HG03565 (cell line): ENCODE results near the gene PKP4.

Experiments
- ATAC-seq: cut with Tn5 transposase; IDR thresholded peaks from one replicate; pipeline ENCODE4 v1.9.1; 2021; ENCODE audit warnings: mild to moderate bottlenecking, moderate library complexity; ENCODE audit not compliant: unreplicated experiment

PKP4 gene

DNA sequence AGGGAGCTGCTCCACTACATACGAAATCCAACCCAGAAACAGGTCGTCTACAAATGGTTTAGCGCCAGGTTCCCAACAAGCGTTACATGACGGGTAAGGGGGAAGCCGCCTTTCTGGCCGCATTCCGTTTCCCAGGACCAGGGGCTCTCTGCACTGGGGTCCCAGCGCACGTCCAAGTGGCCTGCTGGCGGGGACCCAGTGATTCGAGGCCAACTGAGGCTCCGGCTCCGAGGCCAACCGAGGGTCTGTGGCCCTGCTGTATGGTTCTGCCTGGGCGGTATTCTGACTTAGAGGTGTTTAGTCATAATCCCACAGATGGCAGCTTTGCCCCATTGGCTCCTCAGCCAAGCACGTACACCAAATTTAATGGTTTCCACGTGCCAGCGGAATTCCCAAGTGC, 127.2 kb downstream of the PKP4 start:
- no peak for ATAC-seq

- no peak for ATAC-seq
Observed at GRCh38 chr2:158586491-158586890, 129.7 kb downstream of the PKP4 start.

DNA sequence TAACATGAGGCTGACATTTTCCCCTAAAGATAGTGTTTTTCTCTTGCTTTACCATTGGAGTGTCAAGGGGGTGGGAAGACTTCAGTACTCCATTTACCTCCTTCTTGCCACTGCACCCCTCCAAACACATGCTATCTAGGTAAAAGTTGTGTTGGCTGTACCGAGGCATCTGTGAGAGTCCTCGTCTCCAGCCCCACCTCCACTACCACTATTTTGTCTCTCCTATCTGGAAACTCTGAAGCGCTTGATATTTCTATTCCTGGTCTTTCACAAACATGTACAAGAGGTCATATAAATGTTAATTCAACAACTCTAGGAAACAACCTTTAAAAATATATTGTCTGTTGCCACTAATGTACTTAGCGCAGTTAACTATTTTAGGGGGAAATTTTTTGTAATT, 132.6 kb downstream of the PKP4 start:
- no peak for ATAC-seq

- no peak for ATAC-seq
Observed at GRCh38 chr2:158598862-158599517, 142.2 kb downstream of the PKP4 start.

GRCh38 chr2:158599609-158600008, 142.9 kb downstream of the PKP4 start:
- ATAC-seq = no peak

DNA sequence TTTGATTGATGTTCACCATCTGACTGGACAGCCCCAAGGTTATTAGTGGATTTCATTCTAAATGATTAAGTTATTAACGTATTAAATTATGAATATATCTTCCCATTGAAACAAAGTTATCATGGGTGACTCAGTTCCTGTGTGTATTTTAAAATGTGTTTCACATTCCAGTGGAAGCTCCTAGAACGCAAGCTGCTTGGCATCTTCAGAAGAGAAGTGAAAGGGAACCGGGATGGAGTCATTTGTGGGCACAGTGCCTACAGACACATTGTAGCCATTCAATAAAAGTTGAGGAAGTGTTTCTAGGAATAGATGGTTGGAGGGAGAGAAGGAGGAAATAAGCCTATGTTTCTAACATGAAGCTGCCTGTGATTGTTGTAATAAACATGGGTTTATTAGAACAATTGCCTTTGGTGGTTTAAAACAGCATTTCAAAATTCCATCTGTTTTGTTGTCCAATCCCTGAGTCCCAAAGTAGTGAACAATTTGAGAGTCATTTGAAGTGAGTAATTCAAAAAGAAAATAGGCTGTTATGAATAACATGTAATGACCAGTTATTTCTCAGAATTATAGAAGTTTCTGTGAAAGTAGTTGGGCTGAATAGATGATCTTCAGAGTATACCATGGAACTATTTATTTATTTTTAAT, 143.5 kb downstream of the PKP4 start:
- no peak for ATAC-seq

GRCh38 chr2:158602027-158602426, 145.3 kb downstream of the PKP4 start:
- ATAC-seq = no peak

GRCh38 chr2:158603205-158603604, 146.5 kb downstream of the PKP4 start:
- no peak for ATAC-seq

GRCh38 chr2:158603986-158604385, 147.2 kb downstream of the PKP4 start:
- ATAC-seq = no peak

- no peak for ATAC-seq
Observed at GRCh38 chr2:158610059-158610458, 153.3 kb downstream of the PKP4 start.

DNA sequence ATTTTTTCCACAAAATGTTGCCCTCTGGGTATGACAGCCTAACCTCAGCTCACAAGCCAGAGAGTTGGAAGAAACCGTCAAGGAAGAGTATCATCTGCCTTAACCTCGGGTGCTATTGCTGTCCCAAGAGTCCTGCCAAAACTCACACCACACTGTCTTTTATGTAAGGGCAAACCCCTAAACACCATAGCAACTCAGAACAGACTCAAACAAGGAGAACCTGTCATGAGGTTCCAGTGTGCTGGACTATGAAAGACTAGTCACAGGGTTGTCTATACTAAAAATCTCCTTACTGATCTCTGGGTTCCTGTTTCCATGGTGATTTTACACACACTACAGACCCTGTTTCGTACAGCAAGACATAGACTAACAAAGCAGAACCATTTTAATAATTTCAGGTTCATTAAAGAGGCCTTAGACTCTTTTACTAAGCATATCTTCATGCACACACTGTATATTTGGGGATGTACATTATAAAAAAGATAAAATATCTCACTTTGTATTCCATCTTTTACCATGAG, 159.8 kb downstream of the PKP4 start:
- no peak for ATAC-seq

DNA sequence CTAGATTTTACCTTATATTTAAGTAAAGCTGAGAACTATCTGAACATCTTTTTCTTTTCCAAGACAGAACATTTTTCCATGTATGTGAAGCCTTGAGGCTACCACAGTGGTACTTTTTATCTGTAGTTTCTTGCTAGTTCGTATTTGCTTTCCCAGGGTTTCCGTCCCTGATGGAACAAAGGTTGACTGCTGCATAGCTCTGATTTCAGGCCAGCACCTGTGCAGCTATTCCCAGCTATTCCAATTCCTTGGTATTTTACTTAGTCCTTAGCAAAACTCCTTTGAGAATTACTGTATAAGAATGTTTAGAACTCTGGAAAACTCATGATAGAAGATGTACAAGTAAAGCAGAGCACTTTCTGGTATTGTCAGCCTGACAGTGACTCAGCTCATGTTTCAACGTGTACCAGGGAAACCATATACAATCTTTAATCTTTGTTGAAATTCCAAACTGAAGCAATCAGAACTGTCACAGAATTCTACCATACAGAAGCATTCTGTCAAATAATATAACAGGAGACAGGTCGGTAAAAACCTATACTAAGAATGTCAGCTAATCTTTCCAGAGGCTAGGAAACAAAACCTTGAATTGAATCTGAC, 162.2 kb downstream of the PKP4 start:
- ATAC-seq = no peak

GRCh38 chr2:158619496-158619895, 162.7 kb downstream of the PKP4 start:
- ATAC-seq = no peak

DNA sequence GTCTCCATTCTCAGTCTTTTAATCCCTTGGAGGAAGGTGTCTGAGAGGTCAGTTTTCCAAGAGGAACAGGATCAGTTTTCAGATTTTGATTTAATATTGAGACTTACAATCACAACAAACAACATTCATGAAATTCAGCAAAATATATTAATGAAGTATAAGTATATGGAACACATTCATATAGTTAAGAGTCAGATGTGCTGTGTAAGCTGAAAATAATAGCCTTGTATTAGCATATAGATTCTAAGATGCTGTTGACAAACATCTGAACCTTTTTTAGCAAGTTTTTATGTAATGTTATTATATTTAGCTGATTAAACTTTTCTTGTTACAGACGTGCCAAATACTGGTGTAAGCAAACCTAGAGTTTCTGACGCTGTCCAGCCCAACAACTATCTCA, 163.9 kb downstream of the PKP4 start:
- ATAC-seq = no peak

GRCh38 chr2:158624071-158624667, 167.4 kb downstream of the PKP4 start:
- no peak for ATAC-seq

GRCh38 chr2:158624961-158625360, 168.2 kb downstream of the PKP4 start:
- no peak for ATAC-seq

GRCh38 chr2:158629116-158629515, 172.4 kb downstream of the PKP4 start:
- no peak for ATAC-seq

- no peak for ATAC-seq
Observed at GRCh38 chr2:158633261-158633660, 176.5 kb downstream of the PKP4 start.

DNA sequence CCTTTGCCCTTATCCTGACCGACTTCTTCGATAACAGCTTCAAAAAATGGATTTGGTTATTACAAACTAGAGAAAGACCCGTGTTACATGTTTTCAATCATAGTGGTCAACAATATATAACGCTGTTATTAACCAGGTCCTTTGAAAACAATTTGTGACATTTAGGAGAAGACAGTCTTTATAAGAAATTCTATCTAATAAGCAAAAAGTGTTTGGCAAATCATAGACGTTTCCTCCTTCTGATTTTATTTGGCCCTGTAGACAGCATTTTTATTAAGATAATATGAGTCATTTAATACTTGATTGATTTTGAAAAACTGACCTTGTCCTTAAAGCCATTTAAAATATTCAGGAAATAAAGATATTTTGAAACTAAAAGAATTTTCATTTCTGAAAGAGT, 177.9 kb downstream of the PKP4 start:
- no peak for ATAC-seq

DNA sequence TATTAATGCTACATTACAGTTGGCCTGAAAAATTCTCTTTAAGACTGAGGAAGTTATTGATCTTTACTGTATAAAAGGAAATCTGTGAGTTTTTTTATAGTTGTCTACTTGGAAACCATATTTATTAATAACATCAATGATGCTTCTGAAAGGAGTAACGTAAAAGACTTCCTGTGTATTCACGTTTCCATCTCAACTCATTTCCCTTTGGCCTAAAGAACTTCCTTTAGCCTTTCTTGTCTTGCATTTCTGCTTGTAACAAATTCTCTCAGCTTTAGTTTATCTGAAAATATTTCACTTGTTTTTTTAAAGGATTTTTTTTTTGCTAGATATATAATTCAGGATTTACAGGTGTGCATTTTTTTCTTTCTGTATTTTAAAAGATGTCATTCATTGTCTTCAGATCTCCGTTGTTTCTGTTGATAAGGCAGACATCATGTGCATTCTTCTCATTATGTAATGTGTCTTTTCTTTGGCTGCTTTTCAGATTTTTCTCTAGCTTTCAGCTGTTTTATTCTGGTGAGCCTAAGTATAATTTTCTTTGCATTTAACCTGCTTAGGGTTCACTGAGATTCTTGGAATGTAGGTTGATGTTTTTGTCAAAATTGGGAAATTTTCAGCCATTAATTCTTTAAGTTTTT, 179.3 kb downstream of the PKP4 start:
- ATAC-seq = no peak

DNA sequence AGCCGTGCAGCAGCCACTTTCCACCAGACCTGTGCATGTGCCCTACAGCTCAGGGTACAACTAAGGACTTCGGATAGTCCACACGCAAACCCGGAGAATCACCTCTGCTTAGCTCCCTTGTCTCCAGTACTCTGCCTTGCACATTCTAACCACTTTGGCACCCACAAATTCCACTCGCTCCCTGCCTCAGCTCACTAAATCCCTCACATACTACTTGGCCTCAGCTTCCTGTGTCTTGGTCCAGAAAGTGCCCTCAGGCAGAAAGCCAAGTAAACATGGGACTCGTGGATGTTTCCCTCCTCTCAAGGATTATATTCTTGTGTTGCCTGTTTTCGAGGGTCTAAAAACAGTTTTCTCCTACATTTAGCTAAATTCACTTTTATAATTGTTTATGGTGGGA, 180.6 kb downstream of the PKP4 start:
- ATAC-seq = no peak
